HG03439 (cell line): Measurements from ENCODE around the gene BBS12.
"Not testable (repeated sequence)": the region's sequence is repeated elsewhere in the genome, so short reads cannot be mapped to it uniquely, and the experiment has no call there.

ENCODE experiments used
- ATAC-seq: cut with Tn5 transposase; IDR thresholded peaks from one replicate; pipeline ENCODE4 v1.9.1; 2021; ENCODE audit warnings: mild to moderate bottlenecking, moderate library complexity; ENCODE audit not compliant: unreplicated experiment

The BBS12 gene

GRCh38 chr4:122764071-122764820, 31.7 kb downstream of the BBS12 start:
- ATAC-seq = no peak

GRCh38 chr4:122764821-122765215, 32.3 kb downstream of the BBS12 start:
- peak; percentile 79 for ATAC-seq

- ATAC-seq = no peak
These were observed 33.3 kb downstream of the BBS12 start for GRCh38 chr4:122765692-122766352.

- ATAC-seq = no peak
These were observed 33.8 kb downstream of the BBS12 start for GRCh38 chr4:122766353-122766705.

- no peak for ATAC-seq
These were observed 34.4 kb downstream of the BBS12 start for GRCh38 chr4:122766950-122767349.

- no peak for ATAC-seq
These were observed 39.2 kb downstream of the BBS12 start for GRCh38 chr4:122771724-122772123.

- no peak for ATAC-seq
These were observed 39.8 kb downstream of the BBS12 start for GRCh38 chr4:122772311-122772710.

GRCh38 chr4:122772986-122773385, 40.5 kb downstream of the BBS12 start:
- no peak for ATAC-seq

- ATAC-seq = no peak
These were observed 42.5 kb downstream of the BBS12 start for GRCh38 chr4:122775039-122775438.

GRCh38 chr4:122775987-122776836, 43.7 kb downstream of the BBS12 start:
- no peak for ATAC-seq

- ATAC-seq = no peak
These were observed 44.4 kb downstream of the BBS12 start for GRCh38 chr4:122776916-122777315.

- no peak for ATAC-seq
These were observed 45.6 kb downstream of the BBS12 start for GRCh38 chr4:122777846-122778673.

GRCh38 chr4:122781486-122781885, 49.0 kb downstream of the BBS12 start:
- no peak for ATAC-seq

GRCh38 chr4:122783301-122784215, 51.1 kb downstream of the BBS12 start:
- no peak for ATAC-seq

GRCh38 chr4:122784261-122784660, 51.8 kb downstream of the BBS12 start:
- no peak for ATAC-seq

GRCh38 chr4:122785099-122785498, 52.6 kb downstream of the BBS12 start:
- no peak for ATAC-seq

- not testable (repeated sequence) for ATAC-seq
These were observed 53.8 kb downstream of the BBS12 start for GRCh38 chr4:122786296-122786695.

GRCh38 chr4:122786920-122787319, 54.4 kb downstream of the BBS12 start:
- ATAC-seq = not testable (repeated sequence)

GRCh38 chr4:122787940-122788339, 55.4 kb downstream of the BBS12 start:
- no peak for ATAC-seq

- no peak for ATAC-seq
These were observed 56.4 kb downstream of the BBS12 start for GRCh38 chr4:122788935-122789334.
